GM23338 (cell line): ENCODE data around the gene MOB3C. TPM values are rescaled to one million over a fixed set of nuclear protein-coding genes. Genes with fewer than 3 reads are reported as not detected.

Experiments
- ATAC-seq: fragments of 200-7000 bp; cut with Tn5 transposase; 3 replicates; pipeline ENCODE4 v1.9.1; 2020
- DNase-seq: peaks from one replicate; pipeline ENCODE4 v3.0.0-alpha.2; 2015; ENCODE audit warnings: low spot score
- H2AFZ ChIP-seq: fragments of 200-600 bp; sonication (generic); 2 replicates; pipeline ENCODE4 v1.8.0; 2016; ENCODE audit warnings: antibody characterized with exemption, mild to moderate bottlenecking, moderate library complexity
- H3F3A ChIP-seq: fragments of 200-600 bp; sonication (generic); replicated peaks from 2 replicates; pipeline ENCODE4 v1.8.0; 2017; ENCODE audit warnings: antibody characterized with exemption, mixed run types, low read depth
- H3K27ac ChIP-seq: fragments of 200-600 bp; sonication (generic); 2 replicates; pipeline ENCODE4 v1.6.1; 2016; ENCODE audit warnings: low read depth
- H3K27me3 ChIP-seq: fragments of 200-600 bp; sonication (generic); 2 replicates; pipeline ENCODE4 v1.8.0; 2016; ENCODE audit warnings: mild to moderate bottlenecking, mixed run types, moderate library complexity; ENCODE audit not compliant: insufficient read depth
- H3K36me3 ChIP-seq: fragments of 200-600 bp; sonication (generic); 2 replicates; pipeline ENCODE4 v1.8.0; 2016; ENCODE audit warnings: mild to moderate bottlenecking; ENCODE audit not compliant: insufficient read depth
- H3K4me1 ChIP-seq: fragments of 200-600 bp; sonication (generic); 2 replicates; pipeline ENCODE4 v1.8.0; 2016; ENCODE audit warnings: mild to moderate bottlenecking, moderate library complexity; ENCODE audit not compliant: insufficient read depth
- H3K4me2 ChIP-seq: fragments of 200-600 bp; sonication (generic); 2 replicates; pipeline ENCODE4 v1.7.1; 2017; ENCODE audit warnings: mixed run types
- H3K4me3 ChIP-seq: fragments of 200-600 bp; sonication (generic); 2 replicates; pipeline ENCODE4 v1.6.1; 2016; ENCODE audit warnings: mixed run types
- H3K79me2 ChIP-seq: fragments of 200-600 bp; sonication (generic); replicated peaks from 2 replicates; pipeline ENCODE4 v1.8.0; 2017; ENCODE audit warnings: mild to moderate bottlenecking; ENCODE audit not compliant: insufficient read depth
- H3K9me2 ChIP-seq: fragments of 200-600 bp; sonication (generic); 2 replicates; pipeline ENCODE4 v1.8.0; 2017; ENCODE audit not compliant: insufficient read depth
- H4K20me1 ChIP-seq: fragments of 200-600 bp; sonication (generic); replicated peaks from 2 replicates; pipeline ENCODE4 v1.8.0; 2017; ENCODE audit warnings: mild to moderate bottlenecking; ENCODE audit not compliant: insufficient read depth
- H3K27ac Mint-ChIP-seq: 2 replicates; pipeline ENCODE4 v1.8.0; 2020; ENCODE audit warnings: inconsistent platforms, mild to moderate bottlenecking, moderate library complexity, mixed read lengths
- H3K27me3 Mint-ChIP-seq: 3 replicates; pipeline ENCODE4 v1.8.0; 2022; ENCODE audit warnings: low read depth, mild to moderate bottlenecking, moderate library complexity, mixed read lengths, inconsistent platforms; ENCODE audit not compliant: insufficient read depth, poor library complexity
- H3K36me3 Mint-ChIP-seq: 3 replicates; pipeline ENCODE4 v1.8.0; 2021; ENCODE audit warnings: low read depth, mild to moderate bottlenecking, inconsistent platforms, moderate library complexity, mixed read lengths
- H3K4me1 Mint-ChIP-seq: 3 replicates; pipeline ENCODE4 v1.8.0; 2020; ENCODE audit warnings: mild to moderate bottlenecking, inconsistent platforms, mixed read lengths
- H3K4me3 Mint-ChIP-seq: 3 replicates; pipeline ENCODE4 v1.8.0; 2021; ENCODE audit warnings: moderate library complexity, mild to moderate bottlenecking, inconsistent platforms, mixed read lengths
- H3K9me3 Mint-ChIP-seq: 3 replicates; pipeline ENCODE4 v1.8.0; 2020; ENCODE audit warnings: moderate library complexity, mild to moderate bottlenecking, inconsistent platforms, mixed read lengths
- CREB1 ChIP-seq: fragments of 250-450 bp; sonication (Bioruptor Pico); IDR thresholded peaks from 2 replicates; pipeline ENCODE4 v1.5.0; 2020; ENCODE audit warnings: low read depth, mild to moderate bottlenecking, moderate library complexity
- JUNB ChIP-seq: IDR thresholded peaks from one replicate; pipeline ENCODE4 v1.6.1; 2016; ENCODE audit warnings: antibody characterized with exemption; ENCODE audit not compliant: unreplicated experiment
- NANOG ChIP-seq: IDR thresholded peaks from 2 replicates; pipeline ENCODE4 v1.6.1; 2016; ENCODE audit warnings: antibody characterized with exemption, borderline replicate concordance
- POLR2AphosphoS5 ChIP-seq: IDR thresholded peaks from 2 replicates; pipeline ENCODE4 v1.6.1; 2016; ENCODE audit warnings: antibody characterized with exemption, low read depth
- STAT1 ChIP-seq: IDR thresholded peaks from one replicate; pipeline ENCODE4 v1.6.1; 2016; ENCODE audit warnings: antibody characterized with exemption; ENCODE audit not compliant: unreplicated experiment
- ZNF114 ChIP-seq: fragments of 250-450 bp; sonication (Bioruptor Pico); IDR thresholded peaks from 2 replicates; pipeline ENCODE4 v1.5.0; 2020; ENCODE audit warnings: mild to moderate bottlenecking, moderate library complexity
- ZNF331 ChIP-seq: fragments of 250-450 bp; sonication (Bioruptor Pico); IDR thresholded peaks from 2 replicates; pipeline ENCODE4 v1.5.0; 2020; ENCODE audit warnings: low read depth, mild to moderate bottlenecking, moderate library complexity
- polyA plus RNA-seq: library from polyadenylated mRNA; unstranded; fragments of >200 nt; fragmentation: Nextera tagmentation; extraction: Ambion mirVana; gene quantifications from 2 replicates; pipeline ENCODE4 v1.2.1, GENCODE V29; 2016
- total RNA-seq: library from RNA; depleted of rRNA; stranded (reverse); fragments of >200 nt; shearing (Covaris generic); gene quantifications from 2 replicates; pipeline ENCODE4 v1.2.3, GENCODE V29; 2014
- TF ChIP-seq, protein P1 (sequence below): IDR thresholded peaks from one replicate; pipeline ENCODE4 v1.6.1; 2018; ENCODE audit warnings: antibody characterized with exemption; ENCODE audit not compliant: unreplicated experiment
- TF ChIP-seq, protein P2 (sequence below), 2 experiments: fragments of 200-600 bp in 1 of 2; sonication (generic) in 1 of 2; conservative IDR thresholded peaks; 2 replicates each; pipeline versions ENCODE4 v1.5.1 to v1.6.1; 2016 to 2017; ENCODE audit warnings: antibody characterized with exemption in 2 of 2, low read depth in 2 of 2, mild to moderate bottlenecking in 2 of 2, moderate library complexity in 1 of 2
- TF ChIP-seq, protein P3 (sequence below): IDR thresholded peaks from 2 replicates; pipeline ENCODE4 v1.6.1; 2016; ENCODE audit warnings: antibody characterized with exemption

MOB3C gene
- total and polyA plus RNA-seq, 2 experiments from 2014 or later, result 1.1 to 6.2 TPM

DNA sequence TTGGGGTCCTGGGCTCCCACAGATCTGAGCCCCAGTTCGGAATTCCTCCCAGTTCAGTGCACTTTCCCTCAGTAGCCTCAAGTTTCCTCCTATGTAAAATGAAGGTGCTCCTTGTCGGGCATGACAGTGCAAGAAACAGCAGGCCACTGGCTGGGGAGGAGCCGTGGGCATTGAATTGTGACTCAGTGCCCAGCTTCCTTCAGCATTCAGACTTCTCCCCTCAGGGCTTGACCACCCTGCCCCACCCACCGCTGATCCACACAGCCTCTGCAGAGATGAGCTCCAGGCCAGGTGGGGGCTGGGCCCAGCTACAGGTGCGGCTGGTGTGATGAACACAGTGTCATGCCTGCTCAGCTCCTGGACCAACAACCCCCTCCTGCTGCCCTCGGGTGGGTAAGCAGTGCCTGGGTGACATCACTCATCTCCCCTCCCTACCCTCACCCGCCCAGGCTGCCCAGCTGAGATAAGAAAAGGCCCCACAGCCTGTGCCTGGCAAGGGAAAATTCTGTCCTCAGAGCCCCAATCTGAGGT is 4.9 kb downstream of the MOB3C start:
- H2AFZ ChIP-seq, result no peak overlapping the region
- DNase-seq, result no peak

More for the DNA sequence above, 4.9 kb downstream of the MOB3C start:
- peaks cover 27% of the 10 kb centered on the region for H3K4me1 ChIP-seq
- Mint-ChIP-seq H3K4me1 (peaks cover 52% of the 10 kb centered on the region), H3K27ac (peak overlapping the region; percentile 84), H3K27me3 (peaks cover 19% of the 10 kb centered on the region), H3K4me3 (peak overlapping the region; percentile 36; the same call in 1 of the 3 replicates), H3K9me3 (no peaks in the 10 kb centered on the region), H3K36me3 (peaks cover 17% of the 10 kb centered on the region)
- H3K36me3 ChIP-seq, result no peaks in the 10 kb centered on the region
- no peak overlapping the region for H3K4me3 ChIP-seq
- no peak overlapping the region for H3K27ac ChIP-seq
- H3K4me2 ChIP-seq, result peak overlapping the region; percentile 48; the same call in 1 of the 2 replicates
- no peaks in the 10 kb centered on the region for H3F3A ChIP-seq
- TF ChIP-seq CREB1 (CRISPR knock-in tag), result no peak
- no peak for TF ChIP-seq NANOG
- TF ChIP-seq STAT1, result no peak
- TF ChIP-seq ZNF331, result no peak
- TF ChIP-seq, protein P1, sequence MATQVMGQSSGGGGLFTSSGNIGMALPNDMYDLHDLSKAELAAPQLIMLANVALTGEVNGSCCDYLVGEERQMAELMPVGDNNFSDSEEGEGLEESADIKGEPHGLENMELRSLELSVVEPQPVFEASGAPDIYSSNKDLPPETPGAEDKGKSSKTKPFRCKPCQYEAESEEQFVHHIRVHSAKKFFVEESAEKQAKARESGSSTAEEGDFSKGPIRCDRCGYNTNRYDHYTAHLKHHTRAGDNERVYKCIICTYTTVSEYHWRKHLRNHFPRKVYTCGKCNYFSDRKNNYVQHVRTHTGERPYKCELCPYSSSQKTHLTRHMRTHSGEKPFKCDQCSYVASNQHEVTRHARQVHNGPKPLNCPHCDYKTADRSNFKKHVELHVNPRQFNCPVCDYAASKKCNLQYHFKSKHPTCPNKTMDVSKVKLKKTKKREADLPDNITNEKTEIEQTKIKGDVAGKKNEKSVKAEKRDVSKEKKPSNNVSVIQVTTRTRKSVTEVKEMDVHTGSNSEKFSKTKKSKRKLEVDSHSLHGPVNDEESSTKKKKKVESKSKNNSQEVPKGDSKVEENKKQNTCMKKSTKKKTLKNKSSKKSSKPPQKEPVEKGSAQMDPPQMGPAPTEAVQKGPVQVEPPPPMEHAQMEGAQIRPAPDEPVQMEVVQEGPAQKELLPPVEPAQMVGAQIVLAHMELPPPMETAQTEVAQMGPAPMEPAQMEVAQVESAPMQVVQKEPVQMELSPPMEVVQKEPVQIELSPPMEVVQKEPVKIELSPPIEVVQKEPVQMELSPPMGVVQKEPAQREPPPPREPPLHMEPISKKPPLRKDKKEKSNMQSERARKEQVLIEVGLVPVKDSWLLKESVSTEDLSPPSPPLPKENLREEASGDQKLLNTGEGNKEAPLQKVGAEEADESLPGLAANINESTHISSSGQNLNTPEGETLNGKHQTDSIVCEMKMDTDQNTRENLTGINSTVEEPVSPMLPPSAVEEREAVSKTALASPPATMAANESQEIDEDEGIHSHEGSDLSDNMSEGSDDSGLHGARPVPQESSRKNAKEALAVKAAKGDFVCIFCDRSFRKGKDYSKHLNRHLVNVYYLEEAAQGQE, result no peak
- TF ChIP-seq, protein P2, sequence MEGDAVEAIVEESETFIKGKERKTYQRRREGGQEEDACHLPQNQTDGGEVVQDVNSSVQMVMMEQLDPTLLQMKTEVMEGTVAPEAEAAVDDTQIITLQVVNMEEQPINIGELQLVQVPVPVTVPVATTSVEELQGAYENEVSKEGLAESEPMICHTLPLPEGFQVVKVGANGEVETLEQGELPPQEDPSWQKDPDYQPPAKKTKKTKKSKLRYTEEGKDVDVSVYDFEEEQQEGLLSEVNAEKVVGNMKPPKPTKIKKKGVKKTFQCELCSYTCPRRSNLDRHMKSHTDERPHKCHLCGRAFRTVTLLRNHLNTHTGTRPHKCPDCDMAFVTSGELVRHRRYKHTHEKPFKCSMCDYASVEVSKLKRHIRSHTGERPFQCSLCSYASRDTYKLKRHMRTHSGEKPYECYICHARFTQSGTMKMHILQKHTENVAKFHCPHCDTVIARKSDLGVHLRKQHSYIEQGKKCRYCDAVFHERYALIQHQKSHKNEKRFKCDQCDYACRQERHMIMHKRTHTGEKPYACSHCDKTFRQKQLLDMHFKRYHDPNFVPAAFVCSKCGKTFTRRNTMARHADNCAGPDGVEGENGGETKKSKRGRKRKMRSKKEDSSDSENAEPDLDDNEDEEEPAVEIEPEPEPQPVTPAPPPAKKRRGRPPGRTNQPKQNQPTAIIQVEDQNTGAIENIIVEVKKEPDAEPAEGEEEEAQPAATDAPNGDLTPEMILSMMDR (conservative IDR thresholded peaks at IDR 0.05; ENCODE audit: low read depth in 2 of 2), result no peak
- no peak for TF ChIP-seq JUNB
- TF ChIP-seq POLR2AphosphoS5, result no peak
- no peak for TF ChIP-seq ZNF114
- TF ChIP-seq, protein P3, sequence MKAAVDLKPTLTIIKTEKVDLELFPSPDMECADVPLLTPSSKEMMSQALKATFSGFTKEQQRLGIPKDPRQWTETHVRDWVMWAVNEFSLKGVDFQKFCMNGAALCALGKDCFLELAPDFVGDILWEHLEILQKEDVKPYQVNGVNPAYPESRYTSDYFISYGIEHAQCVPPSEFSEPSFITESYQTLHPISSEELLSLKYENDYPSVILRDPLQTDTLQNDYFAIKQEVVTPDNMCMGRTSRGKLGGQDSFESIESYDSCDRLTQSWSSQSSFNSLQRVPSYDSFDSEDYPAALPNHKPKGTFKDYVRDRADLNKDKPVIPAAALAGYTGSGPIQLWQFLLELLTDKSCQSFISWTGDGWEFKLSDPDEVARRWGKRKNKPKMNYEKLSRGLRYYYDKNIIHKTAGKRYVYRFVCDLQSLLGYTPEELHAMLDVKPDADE, result no peak
- H3K9me2 ChIP-seq, result no peaks in the 10 kb centered on the region
- no peaks in the 10 kb centered on the region for H4K20me1 ChIP-seq
- no peaks in the 10 kb centered on the region for H3K79me2 ChIP-seq
- no peak for ATAC-seq
- H3K27me3 ChIP-seq, result no peaks in the 10 kb centered on the region
